Measurements from ENCODE around the gene ZSCAN9.
A peak's percentile ranks its signal among the peaks of the same experiment; 100 is the strongest.

Gene ZSCAN9

DNA sequence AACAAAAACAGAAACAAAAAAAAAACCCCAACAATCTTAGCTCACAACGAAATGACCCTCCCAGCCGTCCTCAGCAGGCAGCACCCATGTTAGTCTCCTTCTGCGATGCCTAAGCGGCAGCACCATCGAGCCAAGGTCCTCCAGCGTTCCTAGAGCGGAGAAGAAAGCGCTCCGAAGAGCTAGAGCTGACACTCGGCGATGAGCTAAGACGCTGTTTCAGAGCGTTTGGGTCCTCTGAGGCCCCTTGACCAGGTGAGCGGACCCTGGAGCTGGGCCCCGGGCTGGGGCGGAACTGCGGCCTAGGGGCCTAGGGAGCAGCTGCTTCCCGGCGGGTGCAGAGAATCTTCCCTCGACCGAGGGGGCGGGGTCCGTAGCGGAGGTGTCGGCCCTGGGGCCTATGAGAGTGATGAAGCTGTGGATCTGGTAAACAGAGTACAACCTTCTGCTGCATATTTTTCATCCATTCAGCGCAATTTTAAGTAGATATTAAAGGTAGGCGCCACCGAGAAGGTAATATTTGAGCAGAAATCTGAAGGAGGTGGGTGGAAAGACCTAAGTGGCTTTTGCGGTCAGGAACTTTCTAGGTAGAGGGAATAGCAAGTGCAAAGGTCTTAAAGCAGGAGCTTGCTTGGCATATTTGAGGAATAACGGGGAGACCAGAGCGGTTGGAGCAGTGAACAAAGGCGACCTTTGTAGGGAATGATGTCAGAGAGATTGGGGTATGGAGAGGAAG lies 42.1 kb downstream of the ZSCAN9 start, which contains the start of gene ZSCAN26:
TSS of gene ZSCAN26 (plus strand) at position 182 of the 733 bp plus-strand sequence. CDS start 4,777 bp downstream, outside the sequence.
- DNase-seq (ENCODE audit: low read depth): peak; percentile 80

DNA sequence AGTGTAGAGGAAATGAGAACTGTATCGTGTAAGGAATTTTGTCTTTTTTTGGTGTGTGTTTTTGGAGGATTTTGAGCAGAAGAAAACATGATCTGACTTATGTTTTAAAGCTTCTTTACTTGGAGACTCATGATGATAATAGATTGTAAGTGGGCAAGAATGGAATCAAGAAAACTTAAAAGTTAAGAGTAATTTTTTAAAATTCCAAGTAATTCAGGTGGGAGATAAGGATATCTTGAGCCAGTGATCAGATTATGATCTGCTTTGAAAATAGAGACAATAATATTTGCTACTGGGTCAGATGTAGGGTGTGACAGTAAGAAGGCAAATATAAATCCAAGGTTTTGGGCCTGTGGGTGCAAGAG lies 42.6 kb downstream of the ZSCAN9 start:
- no peak for DNase-seq (ENCODE audit: low read depth)

DNA sequence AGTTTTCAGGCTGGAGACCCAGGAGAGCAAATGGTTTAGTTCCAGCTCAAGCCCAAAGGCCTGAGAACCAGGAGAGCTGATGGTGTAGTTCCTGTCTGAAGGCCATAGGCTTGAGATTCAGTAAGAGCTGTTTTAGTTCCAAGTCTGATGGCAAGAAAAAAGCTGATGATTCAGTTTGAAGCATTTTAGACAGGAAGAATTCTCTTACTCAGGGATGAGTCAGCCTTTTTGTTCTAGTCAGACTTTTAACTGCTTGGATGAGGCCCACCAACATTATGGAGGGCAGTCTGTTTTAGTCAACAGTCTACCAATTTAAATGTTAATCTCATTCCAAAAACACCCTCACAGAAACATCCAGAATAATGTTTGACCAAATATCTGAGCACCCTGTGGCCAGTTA lies 44.4 kb downstream of the ZSCAN9 start:
- no peak for DNase-seq (ENCODE audit: low read depth)

DNA sequence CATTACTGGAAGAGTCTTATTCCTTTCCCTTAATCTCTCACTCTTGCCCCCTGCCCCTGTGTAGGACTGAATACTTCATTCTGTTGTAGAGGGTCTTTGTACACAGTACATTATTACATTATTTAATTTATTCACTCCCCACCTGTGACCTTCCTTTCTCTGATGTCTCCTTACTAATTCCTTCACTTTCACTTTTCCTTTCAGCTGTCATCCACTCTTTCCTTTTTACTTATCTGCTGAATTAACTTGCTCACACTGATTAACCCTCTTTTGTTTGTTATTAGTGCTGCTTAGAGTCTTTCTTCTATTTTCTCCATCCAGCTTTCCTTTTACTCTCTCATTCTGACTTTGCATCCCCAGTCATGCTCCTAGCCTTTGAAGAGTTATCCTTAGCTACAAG lies 49.8 kb downstream of the ZSCAN9 start:
- DNase-seq (ENCODE audit: low read depth): no peak

DNA sequence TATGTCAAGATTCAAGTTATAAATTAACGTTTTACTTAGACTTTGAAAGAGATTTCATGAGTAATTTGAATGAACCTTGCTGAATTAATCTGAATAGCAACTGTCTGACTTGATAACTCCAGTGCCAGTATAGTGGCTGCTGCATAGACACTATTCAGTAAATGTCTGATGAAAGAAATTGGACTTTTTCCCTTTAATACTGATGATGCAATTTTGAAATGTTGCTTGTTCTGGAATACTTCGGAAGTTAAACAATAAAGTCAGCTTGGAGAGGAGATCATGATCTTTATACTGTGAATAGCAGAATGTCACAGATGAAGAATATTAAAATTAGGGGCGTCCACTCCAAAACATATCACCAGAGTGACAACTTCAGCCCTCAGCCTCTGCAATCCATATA lies 52.7 kb downstream of the ZSCAN9 start:
- no peak for DNase-seq (ENCODE audit: low read depth)

DNA sequence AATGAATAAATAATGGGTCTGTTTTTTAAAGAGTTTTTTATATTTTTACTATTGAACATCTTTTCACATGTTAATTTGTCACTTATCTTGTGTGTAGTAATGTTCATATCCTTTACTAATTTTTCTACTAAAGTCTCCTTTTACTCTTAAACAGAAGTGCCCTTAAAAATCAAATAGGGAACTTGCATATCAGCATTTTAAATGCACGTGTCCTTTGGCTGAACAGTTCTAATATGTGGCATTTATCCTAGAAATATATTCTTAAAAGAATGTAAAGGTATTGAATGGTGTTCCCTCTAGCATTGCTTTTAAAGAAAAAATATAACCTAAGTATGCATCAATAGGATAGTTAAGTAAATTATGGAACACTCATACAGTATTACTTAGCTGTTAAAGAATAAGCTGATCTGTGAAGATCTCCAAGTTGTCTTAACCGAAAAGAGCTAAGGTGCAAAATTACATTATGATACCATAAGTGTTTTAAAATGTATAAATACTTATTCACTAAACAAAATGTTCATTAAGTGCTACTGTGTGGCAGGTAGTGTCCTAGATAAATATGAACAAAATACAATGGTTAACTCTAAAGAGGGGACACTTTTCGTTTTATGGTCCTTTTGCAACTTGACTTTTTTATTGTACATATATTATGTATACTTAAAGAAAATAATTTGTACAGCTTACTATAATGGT lies 55.7 kb downstream of the ZSCAN9 start:
- DNase-seq (ENCODE audit: low read depth): no peak

DNA sequence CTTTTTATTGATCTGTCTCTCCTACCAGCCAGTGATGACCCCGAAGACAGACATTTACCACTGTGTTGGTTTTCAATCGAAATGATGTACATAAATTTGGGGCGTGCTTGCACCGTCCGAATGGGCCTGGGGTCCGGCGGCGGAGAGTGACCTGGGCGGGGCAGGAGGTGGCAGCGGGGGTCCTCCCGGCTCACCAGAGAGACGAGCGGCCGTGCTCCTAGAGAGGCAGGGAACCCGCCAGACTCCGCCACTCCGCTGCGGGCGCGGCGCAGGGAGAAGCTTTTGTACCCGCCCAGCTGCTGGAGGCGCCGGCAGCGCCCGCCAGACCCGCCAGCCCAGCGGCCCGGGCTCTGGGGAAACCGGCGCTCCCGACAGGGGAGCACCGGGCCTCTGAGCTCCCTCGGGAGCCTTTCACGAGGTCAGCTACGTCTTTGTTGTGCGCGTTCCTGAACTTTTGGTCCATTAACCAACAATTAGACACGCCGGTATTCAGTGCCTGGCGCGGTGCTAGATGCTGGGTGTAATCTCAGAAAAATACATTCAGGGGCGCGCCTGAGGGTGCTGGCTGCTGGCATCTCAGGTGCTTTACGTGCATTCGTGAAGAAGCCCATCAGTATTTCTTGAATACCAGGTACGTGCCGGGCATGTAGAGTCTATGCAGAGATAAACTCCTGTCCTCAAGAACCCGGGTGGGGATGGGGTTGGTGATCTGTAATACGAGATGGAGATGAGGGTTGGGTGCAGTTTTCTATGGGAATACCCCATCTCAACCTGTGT lies 56.4 kb downstream of the ZSCAN9 start, which contains the start of gene PGBD1:
TSS of gene PGBD1 (plus strand) at position 285 of the 777 bp plus-strand sequence. CDS start 2,242 bp downstream, outside the sequence.
- DNase-seq (ENCODE audit: low read depth): peak; percentile 46

DNA sequence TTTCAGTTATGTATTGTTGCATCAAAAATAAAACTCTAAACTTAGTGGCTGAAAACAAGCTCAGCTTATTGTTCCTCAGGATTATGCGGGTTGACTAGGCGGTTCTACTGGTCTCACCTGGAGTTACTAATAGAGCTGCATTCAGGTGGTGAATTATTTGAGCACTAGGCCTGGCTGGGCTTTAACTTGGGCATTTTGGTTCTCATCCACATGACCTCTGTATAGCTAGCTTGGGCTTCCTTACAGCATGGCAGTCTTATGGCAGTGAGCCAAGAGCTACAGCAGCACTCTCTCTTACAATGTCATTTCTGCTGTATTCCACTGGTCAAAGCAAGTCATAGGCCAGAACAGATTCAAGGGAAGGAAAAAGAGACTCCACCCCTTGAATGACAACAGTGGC lies 57.9 kb downstream of the ZSCAN9 start:
- no peak for DNase-seq (ENCODE audit: low read depth)
